ENCODE measurements around the gene ACACB. TPM values are rescaled to one million over a fixed set of nuclear protein-coding genes. Genes with fewer than 3 reads are reported as not detected.

Gene ACACB
- total RNA-seq, 4 donors from 2014 or later = 19.6 to 38.2 (median 25.8) TPM

DNA sequence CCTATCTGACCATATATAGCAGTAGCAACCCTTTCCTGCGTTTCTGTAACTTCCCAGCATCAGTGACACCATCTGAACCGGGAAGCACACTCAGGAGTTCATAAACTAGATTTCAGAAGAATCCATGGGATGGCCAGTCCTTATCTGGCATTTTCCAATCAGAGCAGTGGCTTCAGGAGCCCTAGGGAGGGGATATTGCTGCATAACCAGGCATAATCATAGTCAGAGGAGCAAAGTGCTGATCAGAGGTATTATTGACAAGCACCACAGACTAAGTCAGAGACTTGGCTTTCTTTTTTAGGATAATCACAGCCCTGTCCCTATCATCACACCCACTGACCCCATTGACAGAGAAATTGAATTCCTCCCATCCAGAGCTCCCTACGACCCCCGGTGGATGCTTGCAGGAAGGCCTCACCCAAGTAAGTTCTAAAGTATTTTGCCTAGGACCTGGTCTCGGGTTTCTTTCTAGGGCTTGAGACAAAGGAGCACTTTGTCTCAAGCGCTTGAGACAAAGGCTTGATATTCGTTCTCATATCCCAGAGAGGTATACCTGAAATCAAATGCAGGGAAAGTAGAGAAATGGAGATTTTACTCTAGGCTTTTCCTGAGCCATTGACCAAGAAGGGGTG, 137.6 kb downstream of the ACACB start:
- H3K4me3 ChIP-seq (ENCODE audit: low read depth, poor library complexity, severe bottlenecking) = no peak overlapping the region
- intact Hi-C loops (cut with DNase I; ENCODE audit: low total_unique reads) = no loop called here
- no peak for TF ChIP-seq POLR2A (IDR thresholded peaks at IDR 0.05)
- TF ChIP-seq, protein P1, sequence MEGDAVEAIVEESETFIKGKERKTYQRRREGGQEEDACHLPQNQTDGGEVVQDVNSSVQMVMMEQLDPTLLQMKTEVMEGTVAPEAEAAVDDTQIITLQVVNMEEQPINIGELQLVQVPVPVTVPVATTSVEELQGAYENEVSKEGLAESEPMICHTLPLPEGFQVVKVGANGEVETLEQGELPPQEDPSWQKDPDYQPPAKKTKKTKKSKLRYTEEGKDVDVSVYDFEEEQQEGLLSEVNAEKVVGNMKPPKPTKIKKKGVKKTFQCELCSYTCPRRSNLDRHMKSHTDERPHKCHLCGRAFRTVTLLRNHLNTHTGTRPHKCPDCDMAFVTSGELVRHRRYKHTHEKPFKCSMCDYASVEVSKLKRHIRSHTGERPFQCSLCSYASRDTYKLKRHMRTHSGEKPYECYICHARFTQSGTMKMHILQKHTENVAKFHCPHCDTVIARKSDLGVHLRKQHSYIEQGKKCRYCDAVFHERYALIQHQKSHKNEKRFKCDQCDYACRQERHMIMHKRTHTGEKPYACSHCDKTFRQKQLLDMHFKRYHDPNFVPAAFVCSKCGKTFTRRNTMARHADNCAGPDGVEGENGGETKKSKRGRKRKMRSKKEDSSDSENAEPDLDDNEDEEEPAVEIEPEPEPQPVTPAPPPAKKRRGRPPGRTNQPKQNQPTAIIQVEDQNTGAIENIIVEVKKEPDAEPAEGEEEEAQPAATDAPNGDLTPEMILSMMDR (IDR thresholded peaks at IDR 0.05) = no peak
- WGBS, 2 donors = 96% methylated on average over 7 of the region's 7 CpGs
- no peak for DNase-seq (ENCODE audit: low spot score in 2 of 2)

DNA sequence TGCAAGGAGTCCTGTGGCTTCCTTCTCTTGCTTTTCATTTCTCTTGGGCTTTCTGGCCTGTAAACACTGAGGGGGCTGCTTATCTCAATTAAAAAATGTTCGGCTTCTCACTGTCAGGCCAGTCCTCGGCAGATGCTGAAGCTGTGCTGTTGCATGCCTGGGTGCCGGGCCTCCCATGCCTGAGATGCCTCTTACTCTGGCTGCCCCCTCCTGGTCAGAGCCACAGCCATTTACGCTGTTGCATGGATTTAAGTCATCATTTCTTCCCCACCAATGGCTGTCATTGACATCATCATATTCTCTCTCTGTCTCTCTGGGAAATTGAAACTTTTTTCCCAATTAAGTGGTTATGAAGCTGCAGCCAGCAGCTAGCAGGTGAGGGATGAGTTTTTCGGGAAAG, 139.0 kb downstream of the ACACB start:
- no peak for DNase-seq (ENCODE audit: low spot score in 2 of 2)
- intact Hi-C loops (cut with DNase I; ENCODE audit: low total_unique reads) = no loop called here
- TF ChIP-seq, protein P1 (IDR thresholded peaks at IDR 0.05) = no peak
- TF ChIP-seq POLR2A (IDR thresholded peaks at IDR 0.05) = no peak
- 88 to 90% methylated on average over 5 of the region's 5 CpGs for WGBS, 2 donors
- no peak overlapping the region for H3K4me3 ChIP-seq (ENCODE audit: low read depth, poor library complexity, severe bottlenecking)

DNA sequence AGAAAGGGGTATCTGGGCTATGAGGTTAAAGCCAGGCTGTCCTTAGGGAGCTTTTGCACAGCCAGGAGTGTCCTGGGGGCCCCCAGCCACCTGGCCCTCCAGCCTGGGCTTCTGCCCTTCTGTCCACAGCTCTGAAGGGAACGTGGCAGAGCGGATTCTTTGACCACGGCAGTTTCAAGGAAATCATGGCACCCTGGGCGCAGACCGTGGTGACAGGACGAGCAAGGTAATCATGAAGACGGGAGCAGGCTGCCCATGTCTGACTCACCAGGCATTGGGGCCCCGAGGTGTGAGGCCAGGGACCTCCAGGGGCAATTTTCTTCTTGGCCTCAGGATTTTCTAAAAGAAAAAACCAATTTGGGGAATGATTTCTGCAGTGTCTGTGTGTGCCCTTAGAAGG, 139.6 kb downstream of the ACACB start:
- no peak for DNase-seq (ENCODE audit: low spot score in 2 of 2)
- WGBS, 2 donors = 94% methylated on average over 8 of the region's 8 CpGs
- intact Hi-C loops (cut with DNase I; ENCODE audit: low total_unique reads) = no loop called here
- no peak for TF ChIP-seq POLR2A (IDR thresholded peaks at IDR 0.05)
- TF ChIP-seq, protein P1 (IDR thresholded peaks at IDR 0.05) = no peak
- no peak overlapping the region for H3K4me3 ChIP-seq (ENCODE audit: low read depth, poor library complexity, severe bottlenecking)

DNA sequence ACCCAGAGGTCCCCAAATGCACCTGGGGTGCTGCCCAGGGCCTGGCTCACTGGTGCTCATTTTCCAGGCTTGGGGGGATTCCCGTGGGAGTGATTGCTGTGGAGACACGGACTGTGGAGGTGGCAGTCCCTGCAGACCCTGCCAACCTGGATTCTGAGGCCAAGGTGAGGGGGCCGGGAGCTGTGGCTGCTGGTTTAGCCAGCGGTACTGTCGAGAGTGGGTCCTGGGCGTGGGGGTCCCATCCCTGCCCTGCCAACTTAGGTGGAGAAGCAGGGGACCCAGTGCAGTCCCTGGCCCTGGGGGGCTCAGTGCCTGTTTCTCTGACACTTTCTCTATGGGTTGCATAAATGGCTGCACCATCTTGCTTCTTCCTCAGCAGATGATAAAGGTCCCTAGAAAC, 141.8 kb downstream of the ACACB start:
- no peak for DNase-seq (ENCODE audit: low spot score in 2 of 2)
- no peak overlapping the region for H3K4me3 ChIP-seq (ENCODE audit: low read depth, poor library complexity, severe bottlenecking)
- TF ChIP-seq, protein P1 (IDR thresholded peaks at IDR 0.05) = no peak
- no peak for TF ChIP-seq POLR2A (IDR thresholded peaks at IDR 0.05)
- 90% methylated on average over 6 of the region's 6 CpGs; no CpG with 5 or more reads in 1 of the 2 donors for WGBS, 2 donors
- intact Hi-C loops (cut with DNase I; ENCODE audit: low total_unique reads) = no loop called here

DNA sequence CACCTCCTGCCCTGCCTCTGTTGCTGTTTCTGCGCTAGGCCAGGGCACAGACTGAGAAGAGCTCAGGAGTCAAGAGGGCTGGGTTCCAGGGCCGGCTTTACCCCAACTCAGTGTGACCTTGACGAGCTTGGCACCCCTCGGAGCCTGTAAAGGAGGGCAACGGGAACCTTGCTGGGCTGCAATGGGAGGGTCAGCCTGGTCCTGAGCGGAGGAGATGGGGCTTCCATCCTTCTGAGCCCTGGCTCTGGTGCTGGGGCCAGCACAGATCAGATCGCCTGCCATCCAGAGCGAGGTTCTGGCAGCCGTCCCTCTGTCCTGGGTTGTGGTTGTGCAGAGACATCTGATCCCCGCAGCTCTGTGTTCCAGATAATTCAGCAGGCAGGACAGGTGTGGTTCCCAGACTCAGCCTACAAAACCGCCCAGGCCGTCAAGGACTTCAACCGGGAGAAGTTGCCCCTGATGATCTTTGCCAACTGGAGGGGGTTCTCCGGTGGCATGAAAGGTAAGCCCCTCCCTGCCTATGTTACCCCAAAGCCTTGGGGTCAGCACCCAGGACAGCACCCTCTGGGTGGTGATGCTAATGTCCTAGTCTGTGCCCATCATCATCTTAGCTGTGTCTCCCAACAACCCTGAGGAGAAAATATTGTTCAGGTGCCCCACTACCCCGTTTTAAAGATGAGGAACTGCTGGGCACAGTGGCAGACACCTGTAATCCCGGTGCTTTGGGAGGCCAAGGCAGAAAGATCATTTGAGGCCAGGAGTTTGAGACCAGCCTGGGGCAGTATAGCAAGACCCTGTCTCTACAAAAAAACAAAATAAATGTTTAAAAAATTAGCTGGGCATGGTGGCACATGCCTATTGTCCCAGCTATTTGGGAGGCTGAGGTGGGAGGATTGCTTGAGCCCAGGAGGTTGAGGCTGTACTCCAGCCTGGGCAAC, 142.5 kb downstream of the ACACB start:
- H3K4me3 ChIP-seq (ENCODE audit: low read depth, poor library complexity, severe bottlenecking) = no peak overlapping the region
- 85 to 86% methylated on average over 13 to 15 of the region's 16 CpGs for WGBS, 2 donors
- intact Hi-C loops (cut with DNase I; ENCODE audit: low total_unique reads) = no loop called here
- TF ChIP-seq, protein P1 (IDR thresholded peaks at IDR 0.05) = no peak
- TF ChIP-seq POLR2A (IDR thresholded peaks at IDR 0.05) = no peak
- DNase-seq (ENCODE audit: low spot score in 2 of 2) = no peak
